Measurements from ENCODE around the gene CDC42BPB.

Gene CDC42BPB

GRCh38 chr14:102957222-102957621, 100.1 kb downstream of the CDC42BPB start:
- no peak for DNase-seq

- DNase-seq: no peak
Measured at GRCh38 chr14:102955636-102956408, 101.5 kb downstream of the CDC42BPB start.

- DNase-seq: no peak
Measured at GRCh38 chr14:102954081-102954789, 103.1 kb downstream of the CDC42BPB start.

- DNase-seq: no peak
Measured at GRCh38 chr14:102953100-102953499, 104.2 kb downstream of the CDC42BPB start.

GRCh38 chr14:102952276-102952675, 105.1 kb downstream of the CDC42BPB start:
- no peak for DNase-seq

GRCh38 chr14:102951799-102952198, 105.5 kb downstream of the CDC42BPB start:
- DNase-seq: no peak

GRCh38 chr14:102951034-102951433, 106.3 kb downstream of the CDC42BPB start:
- DNase-seq: no peak

- no peak for DNase-seq
Measured at GRCh38 chr14:102949801-102950451, 107.4 kb downstream of the CDC42BPB start.

- peak; percentile 34 for DNase-seq
Measured at GRCh38 chr14:102949062-102949800, 108.1 kb downstream of the CDC42BPB start.

GRCh38 chr14:102948698-102949061, 108.7 kb downstream of the CDC42BPB start:
- DNase-seq: no peak

GRCh38 chr14:102947321-102948103, 109.8 kb downstream of the CDC42BPB start:
- no peak for DNase-seq

GRCh38 chr14:102945346-102946130, 111.8 kb downstream of the CDC42BPB start:
- no peak for DNase-seq

- DNase-seq: no peak
Measured at GRCh38 chr14:102944448-102945330, 112.7 kb downstream of the CDC42BPB start.

- DNase-seq: no peak
Measured at GRCh38 chr14:102943979-102944378, 113.4 kb downstream of the CDC42BPB start.

GRCh38 chr14:102943454-102943853, 113.9 kb downstream of the CDC42BPB start:
- DNase-seq: no peak

GRCh38 chr14:102942069-102942468, 115.3 kb downstream of the CDC42BPB start:
- DNase-seq: no peak

GRCh38 chr14:102941419-102942011, 115.8 kb downstream of the CDC42BPB start:
- DNase-seq: no peak

- no peak for DNase-seq
Measured at GRCh38 chr14:102940729-102941362, 116.5 kb downstream of the CDC42BPB start.

GRCh38 chr14:102939820-102940561, 117.4 kb downstream of the CDC42BPB start:
- DNase-seq: no peak
